H1 (cell line): ENCODE measurements around the gene RPRD1A.

Experiments used
- CREB1 ChIP-seq: IDR thresholded peaks from 2 replicates; pipeline ENCODE4 v1.6.1; 2012; ENCODE audit warnings: inconsistent platforms
- EGR1 ChIP-seq: IDR thresholded peaks from 2 replicates; pipeline ENCODE4 v1.6.1; 2011; ENCODE audit warnings: low read depth, low read length, borderline replicate concordance
- GTF2F1 ChIP-seq: IDR thresholded peaks from 2 replicates; pipeline ENCODE4 v1.6.1; 2012; ENCODE audit warnings: low read depth, low read length, improper control_type of control experiment, borderline replicate concordance
- HDAC2 ChIP-seq, 2 experiments: fragments of 300-600 bp in 1 of 2; sonication (generic) in 1 of 2; IDR thresholded peaks; 2 replicates each; pipeline ENCODE4 v1.6.1; 2011 to 2012; ENCODE audit warnings: low read depth in 2 of 2, low read length in 2 of 2, mild to moderate bottlenecking in 2 of 2, moderate library complexity in 2 of 2, borderline replicate concordance in 1 of 2, inconsistent platforms in 1 of 2
- JUND ChIP-seq: IDR thresholded peaks from 2 replicates; pipeline ENCODE4 v1.6.1; 2011; ENCODE audit warnings: mild to moderate bottlenecking, improper control_type of control experiment, low read length
- PHF8 ChIP-seq: fragments of 200-600 bp; sonication (generic); conservative IDR thresholded peaks from 2 replicates; pipeline ENCODE4 v1.7.1; 2012; ENCODE audit warnings: low read depth, mild to moderate bottlenecking, inconsistent platforms, low read length, moderate library complexity
- POLR2A ChIP-seq, 2 experiments: IDR thresholded peaks; 1 replicate in 1 of 2; 2 replicates in 1 of 2; pipeline ENCODE4 v1.6.1; 2011; ENCODE audit warnings: low read depth in 2 of 2, low read length in 2 of 2, mild to moderate bottlenecking in 2 of 2; ENCODE audit errors: control extremely low read depth in 1 of 2
- RAD21 ChIP-seq, 2 experiments: IDR thresholded peaks in 1 of 2; conservative IDR thresholded peaks in 1 of 2; 2 replicates each; pipeline ENCODE4 v1.6.1; 2011; ENCODE audit warnings: low read depth in 2 of 2, low read length in 2 of 2, improper control_type of control experiment in 1 of 2, inconsistent platforms in 1 of 2, mild to moderate bottlenecking in 1 of 2, moderate library complexity in 1 of 2
- RXRA ChIP-seq: IDR thresholded peaks from 2 replicates; pipeline ENCODE4 v1.6.1; 2011; ENCODE audit warnings: low read depth, mild to moderate bottlenecking, low read length, moderate library complexity; ENCODE audit not compliant: insufficient read depth
- SP1 ChIP-seq: IDR thresholded peaks from 2 replicates; pipeline ENCODE4 v1.6.1; 2011; ENCODE audit warnings: low read depth, low read length
- ZNF274 ChIP-seq: IDR thresholded peaks from 2 replicates; pipeline ENCODE4 v1.7.0; 2012; ENCODE audit warnings: low read length, borderline replicate concordance; ENCODE audit errors: extremely low read depth
- TF ChIP-seq, protein P1 (sequence below), 3 experiments: IDR thresholded peaks; 1 replicate in 2 of 3; 2 replicates in 1 of 3; pipeline versions ENCODE4 v1.5.1 to v1.6.1; 2011; ENCODE audit warnings: low read length in 3 of 3, mild to moderate bottlenecking in 3 of 3, inconsistent platforms in 2 of 3, low read depth in 1 of 3, moderate library complexity in 1 of 3; ENCODE audit not compliant: insufficient read depth in 1 of 3; ENCODE audit errors: control extremely low read depth in 1 of 3

- TF ChIP-seq, protein P1, sequence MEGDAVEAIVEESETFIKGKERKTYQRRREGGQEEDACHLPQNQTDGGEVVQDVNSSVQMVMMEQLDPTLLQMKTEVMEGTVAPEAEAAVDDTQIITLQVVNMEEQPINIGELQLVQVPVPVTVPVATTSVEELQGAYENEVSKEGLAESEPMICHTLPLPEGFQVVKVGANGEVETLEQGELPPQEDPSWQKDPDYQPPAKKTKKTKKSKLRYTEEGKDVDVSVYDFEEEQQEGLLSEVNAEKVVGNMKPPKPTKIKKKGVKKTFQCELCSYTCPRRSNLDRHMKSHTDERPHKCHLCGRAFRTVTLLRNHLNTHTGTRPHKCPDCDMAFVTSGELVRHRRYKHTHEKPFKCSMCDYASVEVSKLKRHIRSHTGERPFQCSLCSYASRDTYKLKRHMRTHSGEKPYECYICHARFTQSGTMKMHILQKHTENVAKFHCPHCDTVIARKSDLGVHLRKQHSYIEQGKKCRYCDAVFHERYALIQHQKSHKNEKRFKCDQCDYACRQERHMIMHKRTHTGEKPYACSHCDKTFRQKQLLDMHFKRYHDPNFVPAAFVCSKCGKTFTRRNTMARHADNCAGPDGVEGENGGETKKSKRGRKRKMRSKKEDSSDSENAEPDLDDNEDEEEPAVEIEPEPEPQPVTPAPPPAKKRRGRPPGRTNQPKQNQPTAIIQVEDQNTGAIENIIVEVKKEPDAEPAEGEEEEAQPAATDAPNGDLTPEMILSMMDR (IDR thresholded peaks at IDR 0.05; ENCODE audit: control extremely low read depth in 1 of 3, insufficient read depth in 1 of 3, low read depth in 1 of 3, low read length in 3 of 3): no peak
- TF ChIP-seq CREB1: no peak
- TF ChIP-seq PHF8: no peak
- no peak for TF ChIP-seq ZNF274
- no peak for TF ChIP-seq RAD21 (IDR thresholded peaks at IDR 0.05 in 1 of 2, conservative IDR thresholded peaks at IDR 0.05 in 1 of 2; ENCODE audit: low read depth in 2 of 2, low read length in 2 of 2)
- TF ChIP-seq GTF2F1: no peak
- TF ChIP-seq SP1: no peak
- TF ChIP-seq POLR2A (IDR thresholded peaks at IDR 0.05; ENCODE audit: control extremely low read depth in 1 of 2, low read depth in 2 of 2, low read length in 2 of 2): no peak
- TF ChIP-seq JUND: no peak
- TF ChIP-seq RXRA: no peak
- TF ChIP-seq EGR1: no peak
- no peak for TF ChIP-seq HDAC2 (IDR thresholded peaks at IDR 0.05; ENCODE audit: borderline replicate concordance in 1 of 2, low read depth in 2 of 2, low read length in 2 of 2)
These were observed 20.9 kb upstream of the RPRD1A start for GRCh38 chr18:36088256-36088655.
